ENCODE data around the gene RFX5. TPM values are rescaled to one million over a fixed set of nuclear protein-coding genes. Genes with fewer than 3 reads are reported as not detected.

The RFX5 gene
- total RNA-seq, 1 experiment from 2014 or later: 72.7 TPM

DNA sequence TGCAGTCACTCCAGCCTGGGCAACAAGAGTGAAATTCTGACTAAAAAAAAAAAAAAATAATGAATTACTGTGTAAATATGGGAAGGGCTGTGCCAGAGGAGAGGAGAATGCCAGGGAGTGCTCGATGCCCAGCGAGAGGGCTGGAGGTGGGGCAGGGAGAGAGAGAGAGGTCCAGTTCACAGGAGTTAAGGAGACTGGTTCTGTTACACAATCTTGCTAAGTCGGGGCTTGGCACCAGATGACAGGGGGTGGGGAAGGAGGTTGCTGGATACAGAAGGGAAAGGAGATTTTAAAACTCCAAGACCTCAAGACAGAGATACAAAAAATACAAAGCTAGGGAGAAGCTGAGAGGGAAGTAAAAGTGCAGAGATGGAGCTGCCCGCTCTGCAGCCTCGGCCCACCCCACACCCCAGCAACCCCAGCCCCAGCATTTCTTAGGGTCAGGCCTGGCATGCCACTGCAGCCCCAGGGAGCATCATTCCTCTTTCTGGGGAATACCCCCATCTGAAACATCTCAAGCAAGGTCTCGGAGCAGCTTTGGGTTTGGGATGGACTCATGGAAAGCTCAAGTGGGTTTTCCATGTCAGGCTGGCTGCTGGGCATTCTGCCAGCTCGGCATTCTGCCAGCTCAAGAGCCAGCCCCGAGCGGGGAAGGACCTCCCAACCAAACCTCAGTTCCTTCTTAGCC lies 24.5 kb upstream of the RFX5 start:
- Histone ChIP-seq H2BK20ac (ENCODE audit: low read depth, low read length, poor library complexity, severe bottlenecking) (no peak overlapping the region), H3K27ac (ENCODE audit: insufficient read length, low read depth, low read length) (no peak overlapping the region), H3K4me2 (ENCODE audit: insufficient read depth, insufficient read length, low read length) (peak overlapping the region; percentile 41), H2BK12ac (ENCODE audit: insufficient read length, low read depth, low read length) (no peak overlapping the region), H3T11ph (ENCODE audit: low read length) (no peak overlapping the region), H2BK5ac (ENCODE audit: insufficient read length, low read length) (no peak overlapping the region), H3K14ac (ENCODE audit: insufficient read depth, low read length) (no peak overlapping the region), H3K18ac (ENCODE audit: insufficient read length, low read depth, low read length) (no peak overlapping the region), H3K9ac (ENCODE audit: extremely low read depth, insufficient read length, low read length) (no peak overlapping the region), H3K27me3 (ENCODE audit: insufficient read depth, low read length) (no peaks in the 10 kb centered on the region), H2AK5ac (ENCODE audit: insufficient read length, low read length) (no peak overlapping the region), H2AFZ (ENCODE audit: low read length) (no peak overlapping the region), H3K9me3 (ENCODE audit: control insufficient read depth, low read depth, low read length) (no peaks in the 10 kb centered on the region), H4K20me1 (ENCODE audit: control insufficient read depth, insufficient read depth, insufficient read length) (no peaks in the 10 kb centered on the region), H3K79me2 (ENCODE audit: insufficient read depth, low read length) (no peaks in the 10 kb centered on the region), H3K56ac (ENCODE audit: insufficient read length, low read depth, low read length) (no peak overlapping the region), H2BK15ac (ENCODE audit: low read depth, low read length) (no peak overlapping the region), H4K8ac (replicated peaks; ENCODE audit: insufficient read length, low read depth, low read length) (no peak overlapping the region), H4K91ac (ENCODE audit: insufficient read length, low read depth, low read length) (no peak overlapping the region), H2BK120ac (ENCODE audit: low read depth, low read length, poor library complexity, severe bottlenecking) (no peak overlapping the region), H3K79me1 (ENCODE audit: insufficient read depth, low read depth, low read length, poor library complexity, severe bottlenecking) (no peaks in the 10 kb centered on the region), H4K5ac (ENCODE audit: insufficient read length, low read depth, low read length) (no peak overlapping the region), H3K23ac (ENCODE audit: insufficient read length, low read depth, low read length) (no peak overlapping the region), H3K4me1 (ENCODE audit: insufficient read depth, low read length) (no peaks in the 10 kb centered on the region), H3K4ac (ENCODE audit: low read depth, low read length) (no peak overlapping the region), H3K23me2 (ENCODE audit: insufficient read length, low read depth, low read length, poor library complexity, severe bottlenecking) (no peaks in the 10 kb centered on the region)
- peak overlapping the region in 1 of 2 experiments; percentile 76; a peak in 2 of 5 replicates for H3K4me3 Mint-ChIP-seq
- no peak overlapping the region; a peak in 1 of 7 replicates for H3K27ac Mint-ChIP-seq
- peaks cover 15 to 34% of the 10 kb centered on the region in 2 experiments for H3K4me1 Mint-ChIP-seq
- no peaks in the 10 kb centered on the region; a peak in 1 of 5 replicates for H3K9me3 Mint-ChIP-seq
- peaks cover 0 to 5% (median 3%) of the 10 kb centered on the region in 3 experiments; a peak in 2 of 7 replicates for H3K36me3 Mint-ChIP-seq (ENCODE audit: insufficient read depth in 1 of 3, low read depth in 3 of 3)
- no peaks in the 10 kb centered on the region for H3K27me3 Mint-ChIP-seq (ENCODE audit: low read depth)
- no CpG with 5 or more reads among the region's 9 CpGs for WGBS (ENCODE audit: extremely low coverage, insufficient read length, low lambda C conversion rate)
- no peak for DNase-seq
- TF ChIP-seq, protein P1, sequence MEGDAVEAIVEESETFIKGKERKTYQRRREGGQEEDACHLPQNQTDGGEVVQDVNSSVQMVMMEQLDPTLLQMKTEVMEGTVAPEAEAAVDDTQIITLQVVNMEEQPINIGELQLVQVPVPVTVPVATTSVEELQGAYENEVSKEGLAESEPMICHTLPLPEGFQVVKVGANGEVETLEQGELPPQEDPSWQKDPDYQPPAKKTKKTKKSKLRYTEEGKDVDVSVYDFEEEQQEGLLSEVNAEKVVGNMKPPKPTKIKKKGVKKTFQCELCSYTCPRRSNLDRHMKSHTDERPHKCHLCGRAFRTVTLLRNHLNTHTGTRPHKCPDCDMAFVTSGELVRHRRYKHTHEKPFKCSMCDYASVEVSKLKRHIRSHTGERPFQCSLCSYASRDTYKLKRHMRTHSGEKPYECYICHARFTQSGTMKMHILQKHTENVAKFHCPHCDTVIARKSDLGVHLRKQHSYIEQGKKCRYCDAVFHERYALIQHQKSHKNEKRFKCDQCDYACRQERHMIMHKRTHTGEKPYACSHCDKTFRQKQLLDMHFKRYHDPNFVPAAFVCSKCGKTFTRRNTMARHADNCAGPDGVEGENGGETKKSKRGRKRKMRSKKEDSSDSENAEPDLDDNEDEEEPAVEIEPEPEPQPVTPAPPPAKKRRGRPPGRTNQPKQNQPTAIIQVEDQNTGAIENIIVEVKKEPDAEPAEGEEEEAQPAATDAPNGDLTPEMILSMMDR (conservative IDR thresholded peaks at IDR 0.05): no peak

Data from H9 (cell line).